GM12878 (cell line): Measurements from ENCODE around the gene SERPINH1. TPM values are rescaled to one million over a fixed set of nuclear protein-coding genes. Genes with fewer than 3 reads are reported as not detected.

Experiments used
- BHLHE40 ChIP-seq, 2 experiments: fragments of 450-650 bp in 1 of 2; IDR thresholded peaks; 2 replicates each; pipeline ENCODE4 v1.6.1; 2011 to 2017; ENCODE audit warnings: low read depth in 2 of 2, borderline replicate concordance in 1 of 2, improper control_type of control experiment in 1 of 2, low read length in 1 of 2, mild to moderate bottlenecking in 1 of 2
- CHD1 ChIP-seq: IDR thresholded peaks from 2 replicates; pipeline ENCODE4 v1.6.1; 2012; ENCODE audit warnings: low read depth, low read length, improper control_type of control experiment
- E4F1 ChIP-seq: fragments of 450-650 bp; IDR thresholded peaks from 2 replicates; pipeline ENCODE4 v1.6.1; 2018; ENCODE audit warnings: borderline replicate concordance, mild to moderate bottlenecking; ENCODE audit not compliant: partially characterized antibody
- HCFC1 ChIP-seq: fragments of 150-350 bp; IDR thresholded peaks from 2 replicates; pipeline ENCODE4 v1.6.1; 2014; ENCODE audit warnings: low read length
- HDAC2 ChIP-seq: fragments of 200-600 bp; sonication (generic); IDR thresholded peaks from 2 replicates; pipeline ENCODE4 v1.6.1; 2017
- HDGF ChIP-seq: fragments of 450-650 bp; IDR thresholded peaks from 2 replicates; pipeline ENCODE4 v1.6.1; 2016; ENCODE audit warnings: antibody characterized with exemption
- IKZF2 ChIP-seq, 2 experiments: fragments of 450-650 bp; IDR thresholded peaks; 2 replicates each; pipeline ENCODE4 v1.6.1; 2017; ENCODE audit warnings: mild to moderate bottlenecking in 2 of 2, moderate library complexity in 2 of 2
- JUNB ChIP-seq: IDR thresholded peaks from 2 replicates; pipeline ENCODE4 v1.6.1; 2016; ENCODE audit warnings: antibody characterized with exemption, mild to moderate bottlenecking
- MEF2A ChIP-seq: IDR thresholded peaks from 2 replicates; pipeline ENCODE4 v1.6.1; 2011; ENCODE audit warnings: low read depth, mild to moderate bottlenecking, low read length, moderate library complexity; ENCODE audit not compliant: insufficient read depth
- MEF2B ChIP-seq: fragments of 450-650 bp; IDR thresholded peaks from 2 replicates; pipeline ENCODE4 v1.6.1; 2018; ENCODE audit warnings: mild to moderate bottlenecking, moderate library complexity; ENCODE audit not compliant: partially characterized antibody, poor library complexity, severe bottlenecking
- NBN ChIP-seq: fragments of 450-650 bp; IDR thresholded peaks from 2 replicates; pipeline ENCODE4 v1.6.1; 2016
- NFYA ChIP-seq: IDR thresholded peaks from 2 replicates; pipeline ENCODE4 v1.6.1; 2011; ENCODE audit warnings: low read depth, mild to moderate bottlenecking, low read length, improper control_type of control experiment, borderline replicate concordance
- NR2C1 ChIP-seq: fragments of 450-650 bp; IDR thresholded peaks from 2 replicates; pipeline ENCODE4 v1.6.1; 2017; ENCODE audit warnings: antibody characterized with exemption, mild to moderate bottlenecking, moderate library complexity
- NRF1 ChIP-seq: conservative IDR thresholded peaks from 2 replicates; pipeline ENCODE4 v1.6.1; 2011; ENCODE audit warnings: mild to moderate bottlenecking, low read depth, low read length, improper control_type of control experiment
- POU2F2 ChIP-seq: IDR thresholded peaks from 3 replicates; pipeline ENCODE4 v1.6.1; 2011; ENCODE audit warnings: low read depth, mild to moderate bottlenecking, low read length, borderline replicate concordance
- RELB ChIP-seq: fragments of 450-650 bp; IDR thresholded peaks from 2 replicates; pipeline ENCODE4 v1.6.1; 2017; ENCODE audit warnings: low read depth, mild to moderate bottlenecking, moderate library complexity
- RFX5 ChIP-seq: IDR thresholded peaks from 2 replicates; pipeline ENCODE4 v1.6.1; 2011; ENCODE audit warnings: low read depth, low read length, improper control_type of control experiment
- SMAD5 ChIP-seq: IDR thresholded peaks from 2 replicates; pipeline ENCODE4 v1.6.1; 2016; ENCODE audit warnings: antibody characterized with exemption, low read depth
- STAT3 ChIP-seq: IDR thresholded peaks from 2 replicates; pipeline ENCODE4 v1.6.1; 2011; ENCODE audit warnings: low read depth, low read length, improper control_type of control experiment
- TCF3 ChIP-seq: IDR thresholded peaks from 2 replicates; pipeline ENCODE4 v1.6.1; 2012; ENCODE audit warnings: low read depth, mild to moderate bottlenecking, low read length, borderline replicate concordance; ENCODE audit not compliant: insufficient read depth
- WRNIP1 ChIP-seq: IDR thresholded peaks from 2 replicates; pipeline ENCODE4 v1.6.1; 2011; ENCODE audit warnings: low read depth, low read length, improper control_type of control experiment, borderline replicate concordance
- YY1 ChIP-seq: IDR thresholded peaks from 2 replicates; pipeline ENCODE4 v1.6.1; 2011; ENCODE audit warnings: low read depth, mild to moderate bottlenecking, low read length
- polyA plus RNA-seq, 11 experiments: library from polyadenylated mRNA; depleted of rRNA in 4 of 11; unstranded in 6 of 11; stranded (reverse) in 5 of 11; fragments of >200 nt; fragmentation: Nextera tagmentation in 4 of 11; fragmentation: Illumina TruSeq in 1 of 11; extraction: Ambion mirVana in 4 of 11; extraction: Trizol in 1 of 11; gene quantifications; 1 replicate in 1 of 11; 2 replicates in 10 of 11; pipeline versions ENCODE4 v1.2.1 to v1.2.3, GENCODE V29; 2011 to 2016; ENCODE audit warnings: inconsistent platforms in 2 of 11, missing spikeins in 2 of 11, low read depth in 1 of 11
- total RNA-seq, 4 experiments: library from RNA; depleted of rRNA in 3 of 4; stranded (reverse); fragments of >200 nt in 3 of 4; fragmentation: Illumina TruSeq in 1 of 4; extraction: Trizol in 1 of 4; gene quantifications; 2 replicates each; pipeline versions ENCODE4 v1.2.1 to v1.2.3, GENCODE V29; 2013 to 2021
- TF ChIP-seq, protein P1 (sequence below): fragments of 450-650 bp; IDR thresholded peaks from 2 replicates; pipeline ENCODE4 v1.6.1; 2017; ENCODE audit warnings: antibody characterized with exemption, mild to moderate bottlenecking, moderate library complexity

The SERPINH1 gene
- total and polyA plus RNA-seq, 10 of the 15 experiments (the other 5 are each of a cell fraction or from before 2014, with no cell fraction given): 0.34 to 19.8 (median 13.7) TPM

DNA sequence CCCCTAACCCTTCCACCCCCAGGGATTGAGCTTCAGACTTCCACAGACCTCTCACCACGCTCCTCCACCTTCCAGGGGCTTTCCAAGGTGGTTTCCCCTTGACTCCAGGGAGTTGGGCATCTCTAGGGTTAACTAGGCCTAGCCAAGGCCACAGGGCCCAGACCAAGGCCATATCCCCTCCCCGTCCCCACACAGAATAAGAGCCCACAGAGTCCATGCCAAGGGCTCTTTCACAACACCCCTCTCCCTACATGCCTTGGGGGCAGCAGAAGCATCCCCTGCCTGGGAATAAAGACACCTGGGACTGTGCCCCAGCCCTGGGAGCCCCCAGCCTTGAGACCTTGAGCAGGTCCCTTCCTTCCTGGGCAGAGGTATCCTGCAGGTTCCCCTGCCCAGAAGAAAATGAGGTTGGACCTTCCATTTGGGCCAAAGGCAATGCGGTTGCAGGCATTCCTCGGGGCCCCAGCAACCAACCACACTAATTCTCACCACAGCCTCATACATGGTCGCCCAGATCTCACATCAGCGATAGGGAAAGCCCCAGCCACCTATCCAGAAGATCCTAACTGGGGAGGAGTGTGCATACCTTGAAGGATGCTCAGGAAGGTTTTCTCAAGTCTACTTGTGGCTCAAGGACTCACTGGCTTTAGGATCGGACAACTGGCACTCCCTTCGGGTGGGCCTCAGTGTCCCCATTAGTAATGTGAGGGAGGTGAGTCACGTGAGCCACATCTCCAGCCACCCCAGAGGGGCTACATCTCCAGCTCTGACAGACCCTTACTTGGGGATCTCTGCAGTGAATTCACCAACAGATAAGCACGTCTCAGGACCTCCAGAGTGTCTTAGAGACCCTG, 38.0 kb upstream of the SERPINH1 start (continued):
- no peak for TF ChIP-seq CHD1
- TF ChIP-seq, protein P1, sequence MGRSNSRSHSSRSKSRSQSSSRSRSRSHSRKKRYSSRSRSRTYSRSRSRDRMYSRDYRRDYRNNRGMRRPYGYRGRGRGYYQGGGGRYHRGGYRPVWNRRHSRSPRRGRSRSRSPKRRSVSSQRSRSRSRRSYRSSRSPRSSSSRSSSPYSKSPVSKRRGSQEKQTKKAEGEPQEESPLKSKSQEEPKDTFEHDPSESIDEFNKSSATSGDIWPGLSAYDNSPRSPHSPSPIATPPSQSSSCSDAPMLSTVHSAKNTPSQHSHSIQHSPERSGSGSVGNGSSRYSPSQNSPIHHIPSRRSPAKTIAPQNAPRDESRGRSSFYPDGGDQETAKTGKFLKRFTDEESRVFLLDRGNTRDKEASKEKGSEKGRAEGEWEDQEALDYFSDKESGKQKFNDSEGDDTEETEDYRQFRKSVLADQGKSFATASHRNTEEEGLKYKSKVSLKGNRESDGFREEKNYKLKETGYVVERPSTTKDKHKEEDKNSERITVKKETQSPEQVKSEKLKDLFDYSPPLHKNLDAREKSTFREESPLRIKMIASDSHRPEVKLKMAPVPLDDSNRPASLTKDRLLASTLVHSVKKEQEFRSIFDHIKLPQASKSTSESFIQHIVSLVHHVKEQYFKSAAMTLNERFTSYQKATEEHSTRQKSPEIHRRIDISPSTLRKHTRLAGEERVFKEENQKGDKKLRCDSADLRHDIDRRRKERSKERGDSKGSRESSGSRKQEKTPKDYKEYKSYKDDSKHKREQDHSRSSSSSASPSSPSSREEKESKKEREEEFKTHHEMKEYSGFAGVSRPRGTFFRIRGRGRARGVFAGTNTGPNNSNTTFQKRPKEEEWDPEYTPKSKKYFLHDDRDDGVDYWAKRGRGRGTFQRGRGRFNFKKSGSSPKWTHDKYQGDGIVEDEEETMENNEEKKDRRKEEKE: no peak
- peak; percentile 39 to 81; a peak in 3 of 4 replicates for TF ChIP-seq BHLHE40 (IDR thresholded peaks at IDR 0.05; ENCODE audit: borderline replicate concordance in 1 of 2, low read depth in 2 of 2, low read length in 1 of 2)
- no peak for TF ChIP-seq HDAC2
- TF ChIP-seq HDGF: no peak
- no peak for TF ChIP-seq NBN
- no peak for TF ChIP-seq NR2C1
- no peak for TF ChIP-seq POU2F2
- TF ChIP-seq HCFC1: no peak
- no peak for TF ChIP-seq TCF3
- TF ChIP-seq MEF2A: no peak
- TF ChIP-seq NRF1: no peak
- TF ChIP-seq RELB: peak; percentile 48; the same call in 1 of the 2 replicates
- 0 out of 2 replicates have a peak, but pooled peaks have one; percentile 21 for TF ChIP-seq YY1
- no peak for TF ChIP-seq NFYA
- no peak for TF ChIP-seq JUNB
- peak; percentile 25 for TF ChIP-seq MEF2B
- 0 out of 4 replicates have a peak, but pooled peaks have one; percentile 13 to 20 for TF ChIP-seq IKZF2 (IDR thresholded peaks at IDR 0.05)
- TF ChIP-seq STAT3: no peak
- TF ChIP-seq RFX5: no peak
- TF ChIP-seq E4F1: no peak
- TF ChIP-seq SMAD5: no peak
- TF ChIP-seq WRNIP1: no peak
